Stimulated activated CD8-positive, alpha-beta memory T cell treated with anti-CD3 and anti-CD28 coated beads, Interleukin-7, amount 100 ng/mL, for 24 hours (primary cell): Measurements from ENCODE around the gene PKD2L1.
"Not testable (repeated sequence)": the region's sequence is repeated elsewhere in the genome, so short reads cannot be mapped to it uniquely, and the experiment has no call there.

Experiments
- DNase-seq: peaks from one replicate; pipeline ENCODE4 v3.0.0-alpha.2; 2020; ENCODE audit warnings: low read depth

PKD2L1 gene

GRCh38 chr10:100286051-100287033 is 43.7 kb downstream of the PKD2L1 start, which contains the start of gene BLOC1S2:
Gene BLOC1S2, minus strand, starts transcription at chr10:100286680. Its CDS starts 21 bp downstream, at chr10:100286659.
- DNase-seq: peak; percentile 65

GRCh38 chr10:100285326-100285725 is 44.7 kb downstream of the PKD2L1 start:
- DNase-seq: not testable (repeated sequence)

DNA sequence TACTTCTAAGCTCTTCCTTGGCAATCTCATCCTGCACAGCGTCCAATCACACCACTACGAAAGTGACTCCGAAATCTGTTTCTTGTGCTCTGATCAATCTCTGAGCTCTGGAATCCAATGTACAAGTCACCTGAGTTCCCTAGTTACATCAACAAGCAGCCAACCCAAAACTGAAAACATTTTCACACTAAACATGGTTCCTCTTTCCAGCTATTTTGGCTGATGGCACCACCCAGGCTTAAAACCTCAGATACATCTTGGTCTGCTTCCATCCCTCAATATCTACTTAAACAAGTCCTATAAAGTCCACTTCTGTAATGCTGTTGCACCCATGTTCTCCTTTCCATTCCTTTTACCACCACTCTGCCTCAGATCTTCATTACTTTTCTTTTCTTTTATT is 47.1 kb downstream of the PKD2L1 start:
- DNase-seq: no peak

DNA sequence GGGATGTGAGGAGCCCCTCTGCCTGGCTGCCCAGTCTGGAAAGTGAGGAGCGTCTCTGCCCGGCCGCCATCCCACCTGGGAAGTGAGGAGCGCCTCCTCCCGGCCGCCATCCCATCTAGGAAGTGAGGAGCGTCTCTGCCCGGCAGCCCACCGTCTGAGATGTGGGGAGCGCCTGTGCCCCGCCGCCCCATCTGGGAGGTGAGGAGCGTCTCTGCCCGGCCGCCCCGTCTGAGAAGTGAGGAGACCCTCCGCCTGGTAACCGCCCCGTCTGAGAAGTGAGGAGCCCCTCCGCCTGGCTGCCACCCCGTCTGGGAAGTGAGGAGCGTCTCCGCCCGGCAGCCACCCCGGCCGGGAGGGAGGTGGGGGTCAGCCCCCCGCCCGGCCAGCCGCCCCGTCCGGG is 53.1 kb downstream of the PKD2L1 start:
- not testable (repeated sequence) for DNase-seq

GRCh38 chr10:100267239-100268104 is 62.6 kb downstream of the PKD2L1 start, which contains the start of gene CWF19L1:
Gene CWF19L1, minus strand, starts transcription at chr10:100267638. Its CDS starts 45 bp downstream, at chr10:100267593.
- DNase-seq: peak; percentile 60

- no peak for DNase-seq
Measured at GRCh38 chr10:100265821-100266485, 64.1 kb downstream of the PKD2L1 start.

- DNase-seq: no peak
Measured at GRCh38 chr10:100254191-100254590, 75.8 kb downstream of the PKD2L1 start.

DNA sequence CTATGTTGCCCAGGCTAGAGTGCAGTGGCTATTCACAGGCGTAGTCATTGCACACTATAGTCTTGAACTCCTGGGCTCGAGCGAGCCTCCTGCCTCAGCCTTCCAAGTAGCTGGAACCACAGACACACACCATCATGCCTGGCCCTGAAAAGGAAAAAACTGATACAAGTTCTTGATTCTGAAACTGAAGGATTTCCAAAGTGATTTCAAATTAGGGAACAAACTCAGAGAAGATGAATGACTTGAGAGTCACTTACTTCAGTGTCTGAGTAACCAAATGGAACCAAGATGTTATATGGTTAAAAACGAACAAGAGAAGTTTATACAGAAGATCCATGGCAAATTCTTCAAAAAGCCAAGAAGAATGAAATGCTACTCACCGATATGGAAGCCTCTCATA is 77.0 kb downstream of the PKD2L1 start:
- DNase-seq: no peak

DNA sequence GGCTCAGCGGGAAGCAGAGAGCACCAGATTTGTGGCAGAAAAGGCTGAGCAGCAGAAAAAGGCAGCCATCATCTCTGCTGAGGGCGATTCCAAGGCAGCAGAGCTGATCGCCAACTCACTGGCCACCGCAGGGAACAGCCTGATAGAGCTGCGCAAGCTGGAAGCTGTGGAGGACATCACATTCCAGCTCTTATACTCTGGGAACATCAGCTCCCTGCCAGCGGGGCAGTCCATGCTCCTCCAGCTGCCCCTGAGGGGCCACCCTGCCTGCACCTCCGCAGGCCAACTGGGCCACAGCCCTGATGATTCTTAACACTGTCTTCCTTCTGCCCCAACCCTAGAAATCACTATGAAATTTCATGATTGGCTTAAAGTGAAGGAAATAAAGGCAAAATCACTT is 81.2 kb downstream of the PKD2L1 start:
- DNase-seq: no peak

GRCh38 chr10:100245484-100246220 is 84.4 kb downstream of the PKD2L1 start:
- no peak for DNase-seq

DNA sequence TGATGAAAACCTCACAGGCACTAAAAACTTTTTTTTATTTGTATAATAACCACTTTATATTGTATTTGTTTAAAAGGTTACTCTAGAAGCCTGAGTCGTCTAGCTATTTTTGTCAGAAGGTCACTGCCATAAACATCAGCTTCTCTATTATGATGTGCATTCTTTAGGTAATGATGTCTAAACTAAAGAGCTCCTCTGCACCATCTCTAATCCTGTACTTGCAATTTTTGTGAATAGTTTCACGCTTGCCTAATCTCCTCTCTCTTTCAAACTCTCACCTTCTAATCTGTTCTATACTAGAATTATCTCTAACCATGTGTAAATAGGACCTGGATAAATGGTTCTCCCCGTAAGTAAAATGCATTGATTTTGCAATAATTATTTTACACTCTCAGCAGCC is 90.2 kb downstream of the PKD2L1 start:
- no peak for DNase-seq

DNA sequence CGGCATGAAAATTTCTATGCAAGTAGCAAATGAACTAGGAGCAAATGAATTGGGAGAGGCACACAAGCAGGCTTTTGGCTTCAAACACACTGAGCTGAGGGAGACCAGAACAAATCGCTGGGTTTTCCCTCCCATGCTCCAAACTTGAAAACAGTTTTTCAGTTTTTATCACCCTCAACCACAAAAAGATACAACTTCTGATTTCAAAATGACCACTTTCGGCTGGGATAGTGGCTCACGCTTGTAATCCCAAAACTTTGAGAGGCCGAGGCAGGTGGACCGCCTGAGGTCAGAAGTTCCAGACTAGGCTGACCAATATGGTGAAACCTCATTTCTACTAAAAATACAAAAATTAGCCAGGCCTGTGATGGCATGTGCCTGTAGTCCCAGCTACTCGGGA is 91.6 kb downstream of the PKD2L1 start:
- no peak for DNase-seq
